Right lobe of liver (tissue), 4 donors: Measurements from ENCODE around the gene MRPS25.

Experiments used
- CTCF ChIP-seq, 4 donors: fragments of 200-600 bp in 3 of 4; fragments of 450-650 bp in 1 of 4; IDR thresholded peaks; one replicate each; pipeline versions ENCODE4 v1.5.1 to v1.8.0; 2016 to 2022; ENCODE audit warnings: antibody characterized with exemption in 4 of 4, mild to moderate bottlenecking in 2 of 4
- POLR2A ChIP-seq: fragments of 450-650 bp; IDR thresholded peaks from one replicate; pipeline ENCODE4 v1.6.1; 2017; ENCODE audit warnings: antibody characterized with exemption, mild to moderate bottlenecking
- donor health status: DM: no; HTN: no; CAD: no.
- donor health status: DM: no; HTN: no; CAD: no.
- donor health status: DM: no; HTN: yes; CAD: no.

GRCh38 chr3:15056676-15057404, 8.3 kb downstream of the MRPS25 start:
- TF ChIP-seq CTCF (IDR thresholded peaks at IDR 0.05) = no peak
- TF ChIP-seq POLR2A = no peak
